Suprapubic skin (tissue), 4 donors: ENCODE measurements around the gene SNRPD3.
"Not testable (repeated sequence)": the region's sequence is repeated elsewhere in the genome, so short reads cannot be mapped to it uniquely, and the experiment has no call there.

Experiments used
- EP300 ChIP-seq: sonication (generic); formaldehyde crosslinking; IDR thresholded peaks from one replicate; pipeline ENCODE4 v1.6.1; 2017; ENCODE audit warnings: antibody characterized with exemption
- POLR2AphosphoS5 ChIP-seq, 3 donors: sonication (generic); formaldehyde crosslinking; IDR thresholded peaks; one replicate each; pipeline ENCODE4 v1.6.1; 2017; ENCODE audit warnings: antibody characterized with exemption in 3 of 3
- TF ChIP-seq, protein P1 (sequence below), 2 donors: fragments of 200-600 bp in 1 of 2; fragments of 450-650 bp in 1 of 2; sonication (generic) in 1 of 2; IDR thresholded peaks; one replicate each; pipeline ENCODE4 v1.5.1; 2016 to 2019; ENCODE audit warnings: antibody characterized with exemption in 2 of 2, mild to moderate bottlenecking in 1 of 2, moderate library complexity in 1 of 2

GRCh38 chr22:24609888-24610287 is 54.1 kb downstream of the SNRPD3 start:
- TF ChIP-seq POLR2AphosphoS5 (IDR thresholded peaks at IDR 0.05); EP300: not testable (repeated sequence)
- TF ChIP-seq, protein P1, sequence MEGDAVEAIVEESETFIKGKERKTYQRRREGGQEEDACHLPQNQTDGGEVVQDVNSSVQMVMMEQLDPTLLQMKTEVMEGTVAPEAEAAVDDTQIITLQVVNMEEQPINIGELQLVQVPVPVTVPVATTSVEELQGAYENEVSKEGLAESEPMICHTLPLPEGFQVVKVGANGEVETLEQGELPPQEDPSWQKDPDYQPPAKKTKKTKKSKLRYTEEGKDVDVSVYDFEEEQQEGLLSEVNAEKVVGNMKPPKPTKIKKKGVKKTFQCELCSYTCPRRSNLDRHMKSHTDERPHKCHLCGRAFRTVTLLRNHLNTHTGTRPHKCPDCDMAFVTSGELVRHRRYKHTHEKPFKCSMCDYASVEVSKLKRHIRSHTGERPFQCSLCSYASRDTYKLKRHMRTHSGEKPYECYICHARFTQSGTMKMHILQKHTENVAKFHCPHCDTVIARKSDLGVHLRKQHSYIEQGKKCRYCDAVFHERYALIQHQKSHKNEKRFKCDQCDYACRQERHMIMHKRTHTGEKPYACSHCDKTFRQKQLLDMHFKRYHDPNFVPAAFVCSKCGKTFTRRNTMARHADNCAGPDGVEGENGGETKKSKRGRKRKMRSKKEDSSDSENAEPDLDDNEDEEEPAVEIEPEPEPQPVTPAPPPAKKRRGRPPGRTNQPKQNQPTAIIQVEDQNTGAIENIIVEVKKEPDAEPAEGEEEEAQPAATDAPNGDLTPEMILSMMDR (IDR thresholded peaks at IDR 0.05), result not testable (repeated sequence)
